Chondrocyte (in vitro differentiated cells): ENCODE measurements around the gene PRKD3. TPM values are rescaled to one million over a fixed set of nuclear protein-coding genes. Genes with fewer than 3 reads are reported as not detected.
A peak's percentile ranks its signal among the peaks of the same experiment; 100 is the strongest.

Experiments used
- DNase-seq: peaks from one replicate; pipeline ENCODE4 v3.0.0; 2021; ENCODE audit warnings: mixed read lengths, low spot score
- H3K27ac Mint-ChIP-seq: one replicate; pipeline ENCODE4 v1.8.0; 2021; ENCODE audit warnings: mild to moderate bottlenecking, moderate library complexity, mixed read lengths; ENCODE audit not compliant: unreplicated experiment
- H3K27me3 Mint-ChIP-seq: 2 replicates; pipeline ENCODE4 v1.8.0; 2021; ENCODE audit warnings: low read depth, mixed read lengths
- H3K36me3 Mint-ChIP-seq: 2 replicates; pipeline ENCODE4 v1.8.0; 2021; ENCODE audit warnings: low read depth, mixed read lengths
- H3K4me1 Mint-ChIP-seq: 2 replicates; pipeline ENCODE4 v1.8.0; 2021; ENCODE audit warnings: low read depth, mild to moderate bottlenecking, mixed read lengths
- H3K4me3 Mint-ChIP-seq: one replicate; pipeline ENCODE4 v1.8.0; 2021; ENCODE audit warnings: mild to moderate bottlenecking, moderate library complexity, mixed read lengths; ENCODE audit not compliant: unreplicated experiment
- H3K9me3 Mint-ChIP-seq: 2 replicates; pipeline ENCODE4 v1.8.0; 2021; ENCODE audit warnings: low read depth, mixed read lengths
- CTCF ChIP-seq: fragments of 200-600 bp; sonication (generic); IDR thresholded peaks from 2 replicates; pipeline ENCODE4 v1.5.0; 2021; ENCODE audit warnings: antibody characterized with exemption, mild to moderate bottlenecking, moderate library complexity
- total RNA-seq: library from RNA; stranded (reverse); gene quantifications from 3 replicates; pipeline ENCODE4 v1.2.1, GENCODE V29; 2021

The PRKD3 gene
- total RNA-seq, 1 donor from 2014 or later, result 45.4 TPM

DNA sequence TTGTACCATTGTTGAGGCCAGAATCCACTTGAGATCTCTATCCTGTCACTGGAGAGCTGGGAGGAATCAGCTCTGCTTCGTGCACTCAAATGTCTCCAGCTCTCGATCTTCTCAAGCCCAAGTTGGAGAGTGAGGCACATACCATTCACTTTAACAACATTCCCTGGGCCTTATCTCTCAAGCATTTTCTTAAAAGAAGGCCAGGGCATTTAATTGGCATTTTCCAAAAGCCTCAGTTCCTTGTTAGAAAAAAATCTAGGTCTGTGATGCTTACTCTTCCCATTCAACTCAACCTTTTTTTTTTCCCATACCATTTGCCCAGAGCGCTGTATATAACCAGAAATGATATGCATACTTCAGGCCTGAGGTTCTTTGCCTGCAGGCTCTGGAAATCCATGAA is 29.9 kb upstream of the PRKD3 start:
- peaks cover 11% of the 10 kb centered on the region for H3K4me1 Mint-ChIP-seq
- H3K36me3 Mint-ChIP-seq, result no peaks in the 10 kb centered on the region
- DNase-seq, result no peak
- H3K27ac Mint-ChIP-seq, result no peak overlapping the region
- no peaks in the 10 kb centered on the region for H3K27me3 Mint-ChIP-seq
- TF ChIP-seq CTCF, result no peak
- H3K9me3 Mint-ChIP-seq, result no peaks in the 10 kb centered on the region
- H3K4me3 Mint-ChIP-seq, result no peak overlapping the region

- Mint-ChIP-seq H3K9me3 (no peaks in the 10 kb centered on the region), H3K4me1 (peaks cover 4% of the 10 kb centered on the region), H3K36me3 (no peaks in the 10 kb centered on the region), H3K27ac (no peak overlapping the region), H3K4me3 (no peak overlapping the region), H3K27me3 (no peaks in the 10 kb centered on the region)
- no peak for DNase-seq
- TF ChIP-seq CTCF, result no peak
Measured at GRCh38 chr2:37350034-37350433, 25.4 kb upstream of the PRKD3 start.

DNA sequence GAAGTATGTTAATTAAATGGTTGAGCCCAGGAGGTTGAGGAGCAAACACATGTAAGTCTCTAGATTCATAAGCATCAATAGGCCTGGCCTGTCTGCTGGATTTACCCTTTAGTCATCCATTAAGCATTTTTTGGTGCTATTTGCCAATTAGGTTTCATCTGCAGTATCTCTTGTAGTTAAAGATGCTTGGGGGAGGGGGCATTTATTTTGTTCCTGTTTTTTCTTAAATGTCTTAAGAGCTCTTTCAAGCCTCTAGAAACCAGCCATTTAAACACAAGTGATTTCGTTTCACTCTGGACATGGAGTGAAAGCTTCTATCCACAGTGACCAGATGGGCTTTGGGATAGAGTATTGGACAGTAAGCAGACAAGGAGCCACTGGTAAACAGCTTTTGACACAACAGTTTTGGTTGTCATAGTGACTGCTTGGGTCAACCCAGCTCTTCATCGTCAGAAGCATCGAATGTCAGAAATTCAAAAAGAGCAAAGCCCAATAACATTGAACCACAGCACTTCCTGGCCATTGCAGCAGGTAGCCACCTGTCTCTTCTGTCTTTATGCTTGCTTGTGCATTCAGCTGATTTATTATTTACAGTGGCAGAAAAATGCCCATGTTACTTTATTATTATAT is 24.7 kb upstream of the PRKD3 start:
- TF ChIP-seq CTCF, result no peak
- Mint-ChIP-seq H3K4me1 (peaks cover under 1% of the 10 kb centered on the region), H3K27me3 (no peaks in the 10 kb centered on the region), H3K27ac (no peak overlapping the region), H3K9me3 (no peaks in the 10 kb centered on the region), H3K36me3 (no peaks in the 10 kb centered on the region), H3K4me3 (no peak overlapping the region)
- no peak for DNase-seq

DNA sequence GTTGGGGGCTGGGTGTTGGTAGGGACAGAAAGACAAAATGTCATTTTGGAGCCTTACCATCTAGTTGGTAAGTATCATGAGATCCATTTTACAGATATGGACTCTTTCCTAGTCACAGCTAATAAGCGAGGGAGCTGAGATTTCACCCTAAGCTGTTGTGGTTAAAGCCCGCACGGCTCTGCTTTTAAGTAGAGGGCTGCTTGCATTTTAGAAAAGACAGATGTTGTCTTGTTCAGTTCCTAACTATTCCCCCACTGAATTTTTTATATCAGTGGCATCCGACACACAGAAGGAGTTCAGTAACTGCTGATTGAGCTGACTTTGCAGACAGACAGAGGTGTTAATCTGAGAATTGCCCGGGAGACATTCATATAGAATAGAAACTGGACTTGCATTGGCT is 23.5 kb upstream of the PRKD3 start:
- no peak for TF ChIP-seq CTCF
- Mint-ChIP-seq H3K27me3 (no peaks in the 10 kb centered on the region), H3K4me3 (no peak overlapping the region), H3K36me3 (no peaks in the 10 kb centered on the region), H3K4me1 (peaks cover 4% of the 10 kb centered on the region), H3K9me3 (no peaks in the 10 kb centered on the region), H3K27ac (no peak overlapping the region)
- no peak for DNase-seq

DNA sequence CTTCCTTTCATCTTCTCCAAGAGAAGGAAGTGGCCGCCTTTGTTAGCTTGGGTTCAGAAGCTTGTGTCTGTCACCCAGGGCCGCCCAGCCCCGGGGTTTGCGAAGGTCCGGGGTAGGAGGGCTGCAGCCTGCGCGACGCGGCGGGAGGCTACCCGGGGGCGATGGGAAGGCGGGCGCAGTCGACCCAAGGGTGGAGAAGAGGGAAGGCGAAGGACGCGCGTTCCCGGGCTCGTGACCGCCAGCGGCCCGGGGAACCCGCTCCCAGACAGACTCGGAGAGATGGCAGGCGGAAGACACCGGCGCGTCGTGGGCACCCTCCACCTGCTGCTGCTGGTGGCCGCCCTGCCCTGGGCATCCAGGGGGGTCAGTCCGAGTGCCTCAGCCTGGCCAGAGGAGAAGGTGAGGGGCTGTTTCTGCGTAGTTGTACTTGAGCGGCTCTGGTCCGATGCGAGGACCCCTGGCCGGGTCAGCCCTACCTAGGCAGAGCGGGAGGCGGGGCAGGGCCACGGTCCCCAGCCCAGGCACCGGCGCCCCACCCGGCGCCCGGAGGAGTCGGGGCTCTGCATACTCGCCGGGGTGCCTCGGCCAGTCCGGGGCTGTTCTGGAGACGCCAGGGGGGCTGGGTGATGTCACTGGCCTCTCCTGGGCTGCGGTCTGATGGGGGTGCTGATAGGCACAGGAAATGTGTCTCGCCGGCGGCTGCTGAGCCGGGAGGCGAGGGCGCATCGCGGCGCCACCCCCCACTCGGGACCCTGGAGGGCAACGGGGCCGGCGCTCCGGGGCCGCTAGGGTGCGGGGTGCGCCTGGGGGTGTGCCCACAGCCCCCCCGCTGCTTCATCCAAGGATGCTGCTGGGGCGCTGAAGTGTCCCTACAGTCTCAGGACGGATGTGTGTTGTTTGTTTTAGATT is 20.1 kb upstream of the PRKD3 start, which contains the start of gene QPCT:
Gene QPCT, plus strand, starts transcription at position 178 of the 909 bp plus-strand sequence. Its CDS starts 102 bp downstream, at position 280.
- no peak within 1 kb of the TSS for H3K4me3 Mint-ChIP-seq
- H3K27me3 Mint-ChIP-seq, result no peaks in the 10 kb centered on the region
- H3K36me3 Mint-ChIP-seq, result no peaks in the 10 kb centered on the region
- TF ChIP-seq CTCF, result no peak
- no peaks in the 10 kb centered on the region for H3K9me3 Mint-ChIP-seq
- DNase-seq, result peak; percentile 89
- H3K4me1 Mint-ChIP-seq, result peaks cover 4% of the 10 kb centered on the region
- no peak within 1 kb of the TSS for H3K27ac Mint-ChIP-seq
